ENCODE results near the gene MUC6.

MUC6 gene, protein sequence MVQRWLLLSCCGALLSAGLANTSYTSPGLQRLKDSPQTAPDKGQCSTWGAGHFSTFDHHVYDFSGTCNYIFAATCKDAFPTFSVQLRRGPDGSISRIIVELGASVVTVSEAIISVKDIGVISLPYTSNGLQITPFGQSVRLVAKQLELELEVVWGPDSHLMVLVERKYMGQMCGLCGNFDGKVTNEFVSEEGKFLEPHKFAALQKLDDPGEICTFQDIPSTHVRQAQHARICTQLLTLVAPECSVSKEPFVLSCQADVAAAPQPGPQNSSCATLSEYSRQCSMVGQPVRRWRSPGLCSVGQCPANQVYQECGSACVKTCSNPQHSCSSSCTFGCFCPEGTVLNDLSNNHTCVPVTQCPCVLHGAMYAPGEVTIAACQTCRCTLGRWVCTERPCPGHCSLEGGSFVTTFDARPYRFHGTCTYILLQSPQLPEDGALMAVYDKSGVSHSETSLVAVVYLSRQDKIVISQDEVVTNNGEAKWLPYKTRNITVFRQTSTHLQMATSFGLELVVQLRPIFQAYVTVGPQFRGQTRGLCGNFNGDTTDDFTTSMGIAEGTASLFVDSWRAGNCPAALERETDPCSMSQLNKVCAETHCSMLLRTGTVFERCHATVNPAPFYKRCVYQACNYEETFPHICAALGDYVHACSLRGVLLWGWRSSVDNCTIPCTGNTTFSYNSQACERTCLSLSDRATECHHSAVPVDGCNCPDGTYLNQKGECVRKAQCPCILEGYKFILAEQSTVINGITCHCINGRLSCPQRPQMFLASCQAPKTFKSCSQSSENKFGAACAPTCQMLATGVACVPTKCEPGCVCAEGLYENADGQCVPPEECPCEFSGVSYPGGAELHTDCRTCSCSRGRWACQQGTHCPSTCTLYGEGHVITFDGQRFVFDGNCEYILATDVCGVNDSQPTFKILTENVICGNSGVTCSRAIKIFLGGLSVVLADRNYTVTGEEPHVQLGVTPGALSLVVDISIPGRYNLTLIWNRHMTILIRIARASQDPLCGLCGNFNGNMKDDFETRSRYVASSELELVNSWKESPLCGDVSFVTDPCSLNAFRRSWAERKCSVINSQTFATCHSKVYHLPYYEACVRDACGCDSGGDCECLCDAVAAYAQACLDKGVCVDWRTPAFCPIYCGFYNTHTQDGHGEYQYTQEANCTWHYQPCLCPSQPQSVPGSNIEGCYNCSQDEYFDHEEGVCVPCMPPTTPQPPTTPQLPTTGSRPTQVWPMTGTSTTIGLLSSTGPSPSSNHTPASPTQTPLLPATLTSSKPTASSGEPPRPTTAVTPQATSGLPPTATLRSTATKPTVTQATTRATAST (N-terminal part only)

DNA sequence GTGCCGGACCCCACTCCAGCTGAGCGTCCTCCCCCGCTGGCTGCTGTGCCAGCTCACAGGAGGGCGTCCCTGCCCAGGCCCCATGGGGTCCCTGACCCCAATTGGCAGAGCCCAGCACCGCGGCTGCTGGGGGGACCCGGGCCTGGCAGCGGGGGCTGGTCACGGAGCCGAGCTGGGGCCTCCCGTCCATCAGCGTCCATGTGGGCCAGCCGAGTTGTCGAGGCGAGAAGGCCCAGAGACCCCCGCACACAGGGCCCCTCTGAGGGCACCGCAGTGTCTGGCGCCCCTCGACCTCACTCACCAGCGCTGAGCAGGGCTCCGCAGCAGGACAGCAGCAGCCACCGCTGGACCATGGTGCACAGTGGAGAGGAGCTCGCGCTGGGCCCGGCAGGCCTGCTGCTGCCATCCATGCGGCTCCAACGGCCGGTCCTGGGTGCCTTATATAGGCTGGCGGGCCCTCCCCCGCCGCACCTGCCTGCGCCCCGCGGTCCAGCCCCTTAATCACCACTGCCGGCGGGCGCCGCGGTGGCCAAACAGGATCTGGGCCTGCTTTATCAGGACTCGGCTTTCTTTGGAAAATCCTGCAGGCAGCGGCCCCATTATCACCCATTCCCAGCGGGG lies at the start of gene MUC6:
Gene MUC6 (minus strand): TSS at position 416 of the 621 bp plus-strand sequence. CDS start 63 bp downstream, at position 353.
- no peak for DNase-seq (ENCODE audit: low spot score)

DNA sequence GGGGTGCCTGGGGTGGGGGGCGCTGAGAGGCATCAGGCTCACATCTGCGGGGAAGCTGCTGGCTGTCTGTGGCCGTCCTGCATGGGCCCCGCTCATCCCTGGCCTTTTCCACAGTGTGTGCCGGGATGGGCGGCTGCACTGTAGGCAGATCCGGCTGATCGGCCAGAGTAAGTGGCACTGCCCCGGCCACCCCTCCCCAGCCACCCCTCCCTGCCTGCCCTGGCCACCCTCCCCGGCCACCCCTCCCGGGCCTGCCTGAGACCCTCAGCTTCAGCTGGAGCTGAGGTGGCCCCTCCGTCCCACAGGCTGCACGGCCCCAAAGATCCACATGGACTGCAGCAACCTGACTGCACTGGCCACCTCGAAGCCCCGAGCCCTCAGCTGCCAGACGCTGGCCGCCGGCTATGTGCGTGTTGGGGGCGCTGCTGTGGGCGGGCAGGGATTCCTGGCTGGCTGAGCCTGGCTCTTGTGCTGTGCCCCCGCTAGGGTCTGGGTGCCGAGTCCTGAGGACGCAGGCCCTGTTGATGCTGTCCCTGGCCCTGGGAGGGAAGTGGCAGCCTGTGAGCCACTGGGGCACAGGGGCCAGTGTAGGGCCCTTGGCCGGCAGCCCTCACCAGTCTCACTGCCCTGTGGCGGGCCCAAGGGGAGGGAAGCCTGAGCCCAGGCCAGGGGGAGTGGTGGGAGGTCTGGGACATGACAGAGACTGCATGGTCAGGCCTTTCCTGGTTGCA lies 49.1 kb upstream of the MUC6 start:
- no peak for DNase-seq (ENCODE audit: low spot score)

DNA sequence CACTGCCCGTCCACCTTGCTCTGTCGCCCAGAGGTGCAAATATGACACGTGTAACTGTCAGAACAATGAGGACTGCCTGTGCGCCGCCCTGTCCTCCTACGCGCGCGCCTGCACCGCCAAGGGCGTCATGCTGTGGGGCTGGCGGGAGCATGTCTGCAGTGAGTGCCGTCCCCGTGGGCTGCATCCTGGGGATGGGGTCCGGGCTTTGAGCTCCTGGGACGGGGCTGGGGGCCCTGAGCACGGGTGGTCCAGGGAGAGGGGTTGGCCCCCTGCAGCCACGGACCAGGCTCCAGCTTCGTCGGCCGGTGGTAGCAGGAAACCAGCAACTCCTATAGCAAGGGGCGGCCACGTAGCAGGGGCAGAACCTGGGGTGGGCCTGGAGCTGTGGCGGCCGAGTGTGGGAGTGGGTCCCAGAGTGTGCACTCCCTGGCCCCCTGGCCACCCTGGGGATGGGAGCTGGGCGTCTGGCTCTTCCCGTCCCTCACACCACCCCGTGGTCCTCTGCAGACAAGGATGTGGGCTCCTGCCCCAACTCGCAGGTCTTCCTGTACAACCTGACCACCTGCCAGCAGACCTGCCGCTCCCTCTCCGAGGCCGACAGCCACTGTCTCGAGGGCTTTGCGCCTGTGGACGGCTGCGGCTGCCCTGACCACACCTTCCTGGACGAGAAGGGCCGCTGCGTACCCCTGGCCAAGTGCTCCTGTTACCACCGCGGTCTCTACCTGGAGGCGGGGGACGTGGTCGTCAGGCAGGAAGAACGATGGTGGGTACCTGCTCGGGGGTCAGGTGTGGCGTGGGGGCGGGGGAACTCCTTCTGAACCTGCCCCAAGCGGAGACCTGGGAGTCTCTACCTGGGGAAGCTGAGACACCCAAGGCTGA lies 48.3 kb upstream of the MUC6 start:
- no peak for DNase-seq (ENCODE audit: low spot score)

DNA sequence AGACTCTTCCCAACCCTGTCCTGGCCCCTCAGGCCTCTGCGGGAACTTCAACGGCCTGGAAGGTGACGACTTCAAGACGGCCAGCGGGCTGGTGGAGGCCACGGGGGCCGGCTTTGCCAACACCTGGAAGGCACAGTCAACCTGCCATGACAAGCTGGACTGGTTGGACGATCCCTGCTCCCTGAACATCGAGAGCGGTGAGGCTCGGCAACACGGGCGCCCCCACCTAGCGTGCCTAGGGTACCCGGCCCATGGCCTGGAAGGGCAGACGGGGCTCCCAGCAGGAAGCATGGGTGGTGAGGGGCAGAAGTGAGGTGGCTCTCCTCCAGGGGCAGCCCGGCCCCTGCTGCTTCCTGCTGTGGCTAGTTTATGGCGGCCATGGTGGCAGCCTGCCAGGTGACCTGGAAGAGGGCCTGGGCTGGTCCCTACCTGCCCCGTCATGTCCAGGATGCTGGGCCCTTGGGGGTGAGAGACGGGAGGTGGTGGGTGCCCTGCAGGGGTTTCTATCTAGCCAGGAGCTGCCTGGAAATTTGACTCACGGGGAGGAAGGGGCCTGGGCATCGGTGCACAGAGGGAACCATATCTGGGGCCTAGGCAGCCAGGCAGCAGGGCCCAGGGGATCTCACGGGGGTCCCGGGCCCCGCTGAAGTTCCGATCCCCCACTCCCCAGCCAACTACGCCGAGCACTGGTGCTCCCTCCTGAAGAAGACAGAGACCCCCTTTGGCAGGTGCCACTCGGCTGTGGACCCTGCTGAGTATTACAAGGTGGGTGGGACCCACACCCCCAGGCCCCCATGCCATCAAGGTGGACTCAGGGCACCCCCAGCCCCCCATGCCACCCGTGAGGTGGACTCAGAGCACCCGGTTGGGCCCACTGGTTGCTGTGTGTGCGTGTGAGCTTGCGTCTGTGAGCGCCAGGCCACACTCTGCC lies 47.4 kb upstream of the MUC6 start:
- DNase-seq (ENCODE audit: low spot score), result no peak

DNA sequence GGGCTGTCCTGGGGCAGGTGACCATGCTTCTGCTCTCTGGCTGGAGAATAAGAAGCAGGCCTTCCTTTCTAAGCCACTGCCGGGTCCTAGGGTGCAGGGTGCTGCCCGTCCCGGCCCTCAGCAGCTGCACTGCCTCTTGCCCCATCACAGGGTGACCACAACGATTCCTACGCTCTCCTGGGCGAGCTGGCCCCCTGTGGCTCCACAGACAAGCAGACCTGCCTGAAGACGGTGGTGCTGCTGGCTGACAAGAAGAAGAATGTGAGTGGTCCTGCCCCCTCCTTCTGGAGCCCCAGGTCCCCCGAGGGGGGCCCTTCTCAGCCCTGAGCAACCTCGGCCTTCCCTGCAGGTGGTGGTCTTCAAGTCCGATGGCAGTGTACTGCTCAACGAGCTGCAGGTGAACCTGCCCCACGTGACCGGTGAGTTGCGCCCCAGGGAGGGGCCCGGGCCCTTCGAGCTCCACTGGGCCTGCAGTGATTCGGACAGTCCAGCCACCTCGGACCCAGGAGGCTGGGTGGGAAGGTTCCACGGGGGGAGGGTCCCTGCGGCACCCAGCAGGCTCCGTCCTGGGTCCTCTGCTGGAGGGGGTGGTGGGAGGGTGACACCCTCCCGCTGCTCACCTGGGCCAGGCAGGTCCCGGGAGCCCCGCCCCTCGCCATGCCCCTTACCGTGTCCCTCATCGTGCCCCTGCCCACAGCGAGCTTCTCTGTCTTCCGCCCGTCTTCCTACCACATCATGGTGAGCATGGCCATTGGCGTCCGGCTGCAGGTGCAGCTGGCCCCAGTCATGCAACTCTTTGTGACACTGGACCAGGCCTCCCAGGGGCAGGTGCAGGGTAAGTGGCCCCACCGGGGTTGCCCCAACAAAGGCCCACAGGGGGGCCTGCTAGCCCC lies 46.5 kb upstream of the MUC6 start:
- DNase-seq (ENCODE audit: low spot score), result no peak

DNA sequence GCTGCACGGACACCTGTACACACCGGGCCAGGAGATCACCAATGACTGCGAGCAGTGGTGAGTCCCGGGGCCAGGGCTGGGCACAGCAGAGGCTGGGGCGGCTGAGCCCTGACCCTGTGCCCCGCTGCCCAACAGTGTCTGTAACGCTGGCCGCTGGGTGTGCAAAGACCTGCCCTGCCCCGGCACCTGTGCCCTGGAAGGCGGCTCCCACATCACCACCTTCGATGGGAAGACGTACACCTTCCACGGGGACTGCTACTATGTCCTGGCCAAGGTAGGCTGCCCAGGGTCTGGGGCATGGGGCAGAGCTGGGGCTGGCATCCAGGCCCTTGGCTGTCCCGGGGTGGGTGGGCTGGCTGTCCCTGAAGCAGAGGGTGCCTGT lies 45.8 kb upstream of the MUC6 start:
- no peak for DNase-seq (ENCODE audit: low spot score)

DNA sequence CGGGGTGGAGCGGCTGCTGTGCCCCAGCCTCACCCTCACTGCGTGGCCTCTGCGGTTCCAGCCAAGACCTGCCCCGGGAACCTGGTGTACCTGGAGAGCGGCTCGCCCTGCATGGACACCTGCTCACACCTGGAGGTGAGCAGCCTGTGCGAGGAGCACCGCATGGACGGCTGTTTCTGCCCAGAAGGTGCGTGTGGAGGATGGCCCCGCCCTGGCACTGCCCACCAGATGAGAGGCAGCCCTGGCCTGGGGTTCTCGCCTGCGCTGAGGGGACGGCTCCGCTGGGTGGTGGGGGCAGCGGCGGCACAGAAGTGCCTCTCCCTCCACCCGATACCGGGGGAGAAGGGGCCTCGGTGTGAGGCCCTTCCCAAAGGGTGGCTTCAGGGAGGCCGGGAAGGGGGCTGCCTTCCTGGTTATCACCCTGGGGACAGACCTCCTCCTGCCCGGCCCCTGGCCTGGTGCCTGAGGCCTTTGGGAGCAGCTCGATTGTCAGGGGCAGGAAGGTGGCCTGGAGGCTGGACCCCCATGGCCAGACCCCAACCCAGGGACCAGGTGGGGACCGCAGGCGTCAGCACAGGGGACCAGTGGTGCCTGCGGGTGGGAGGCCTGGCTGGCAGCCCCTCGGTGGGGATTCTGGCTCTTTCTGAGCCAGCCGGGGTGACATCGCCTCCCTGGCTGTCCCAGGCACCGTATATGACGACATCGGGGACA lies 45.2 kb upstream of the MUC6 start:
- no peak for DNase-seq (ENCODE audit: low spot score)

DNA sequence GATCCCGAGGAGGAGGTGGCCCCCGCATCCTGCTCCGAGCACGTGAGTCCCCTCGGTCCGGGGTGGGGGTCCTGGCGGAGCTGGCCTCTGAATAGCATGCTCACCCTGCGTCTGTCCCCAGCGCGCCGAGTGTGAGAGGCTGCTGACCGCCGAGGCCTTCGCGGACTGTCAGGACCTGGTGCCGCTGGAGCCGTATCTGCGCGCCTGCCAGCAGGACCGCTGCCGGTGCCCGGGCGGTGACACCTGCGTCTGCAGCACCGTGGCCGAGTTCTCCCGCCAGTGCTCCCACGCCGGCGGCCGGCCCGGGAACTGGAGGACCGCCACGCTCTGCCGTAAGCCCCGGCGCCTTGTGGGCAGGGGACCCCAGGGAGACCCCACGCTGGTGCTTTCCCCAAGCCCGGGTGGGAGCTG lies 41.7 kb upstream of the MUC6 start:
- DNase-seq (ENCODE audit: low spot score), result no peak

DNA sequence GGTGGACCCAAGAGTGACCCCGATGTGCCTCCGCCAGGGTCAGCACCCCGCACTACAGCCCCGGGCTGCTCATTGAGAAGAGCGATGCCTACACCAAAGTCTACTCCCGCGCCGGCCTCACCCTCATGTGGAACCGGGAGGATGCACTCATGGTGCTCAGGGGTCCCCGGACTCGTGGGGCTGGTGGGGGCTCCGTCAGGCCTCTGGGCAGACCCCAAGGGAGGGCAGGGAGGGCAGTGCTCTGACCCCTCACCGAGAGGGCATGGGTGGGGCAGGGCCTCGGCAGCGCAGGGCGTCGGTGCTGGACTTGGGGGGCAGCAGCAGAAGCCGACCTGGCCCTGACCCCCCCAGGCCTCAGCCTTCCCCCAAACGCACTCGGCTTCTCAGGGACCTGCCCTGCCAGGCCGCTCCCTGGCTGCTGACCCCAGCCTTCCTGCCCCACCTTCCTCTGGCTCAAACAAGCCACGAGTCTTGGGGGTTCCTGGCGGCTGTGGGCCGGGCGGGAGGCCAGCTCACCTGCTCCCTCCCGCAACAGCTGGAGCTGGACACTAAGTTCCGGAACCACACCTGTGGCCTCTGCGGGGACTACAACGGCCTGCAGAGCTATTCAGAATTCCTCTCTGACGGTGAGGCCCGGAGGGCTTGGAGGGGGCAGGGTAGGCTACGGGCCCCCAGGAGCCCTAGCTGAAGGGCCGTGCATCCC lies 41.0 kb upstream of the MUC6 start:
- DNase-seq (ENCODE audit: low spot score), result no peak

DNA sequence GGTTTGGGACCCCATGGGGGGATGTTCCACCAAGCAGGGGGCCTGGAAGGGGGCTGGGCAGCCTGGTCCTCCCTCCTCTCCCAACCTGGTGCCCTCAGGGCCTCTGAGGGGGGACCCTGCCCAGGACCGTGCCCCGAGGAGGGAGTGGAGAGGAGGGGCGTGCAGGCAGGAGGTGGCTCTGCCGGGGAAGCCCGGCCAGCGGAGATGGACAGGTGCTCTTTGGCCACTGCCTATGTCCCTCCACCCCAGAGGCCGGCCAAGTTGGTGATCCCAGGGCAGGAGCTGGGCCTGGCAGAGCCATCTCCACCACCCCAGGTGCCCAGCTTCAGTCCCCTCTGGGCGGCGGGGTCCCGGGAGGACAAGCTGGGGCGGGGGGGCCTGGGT lies 40.5 kb upstream of the MUC6 start:
- no peak for DNase-seq (ENCODE audit: low spot score)

DNA sequence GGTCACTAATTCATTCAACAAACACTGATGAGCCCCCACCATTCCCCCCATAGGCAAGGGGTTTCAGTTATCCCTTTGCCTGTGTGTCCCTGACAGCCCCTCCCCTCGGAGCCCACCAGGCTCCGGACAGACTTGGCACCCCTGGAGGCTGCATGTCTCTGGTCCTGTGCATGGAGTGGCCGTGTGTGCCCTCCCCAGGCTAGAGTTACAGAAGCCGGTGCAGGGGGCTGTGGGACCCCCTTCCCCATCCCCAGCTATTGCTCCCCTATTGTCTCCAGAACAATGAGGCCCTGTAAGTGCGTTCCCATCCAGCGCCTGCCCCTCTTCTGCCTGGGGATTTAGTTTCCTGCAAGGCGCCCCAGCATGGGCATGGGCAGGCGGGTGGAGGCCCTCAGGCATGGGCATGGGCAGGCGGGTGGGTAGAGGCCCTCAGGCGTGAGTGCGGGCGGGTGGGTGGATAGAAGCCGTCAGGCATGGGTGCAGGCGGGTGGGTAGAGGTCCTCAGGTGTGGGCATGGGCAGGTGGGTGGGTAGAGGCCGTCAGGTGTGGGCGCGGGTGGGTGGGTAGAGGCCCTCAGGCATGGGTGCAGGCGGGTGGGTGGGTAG lies 39.6 kb upstream of the MUC6 start:
- no peak for DNase-seq (ENCODE audit: low spot score)

DNA sequence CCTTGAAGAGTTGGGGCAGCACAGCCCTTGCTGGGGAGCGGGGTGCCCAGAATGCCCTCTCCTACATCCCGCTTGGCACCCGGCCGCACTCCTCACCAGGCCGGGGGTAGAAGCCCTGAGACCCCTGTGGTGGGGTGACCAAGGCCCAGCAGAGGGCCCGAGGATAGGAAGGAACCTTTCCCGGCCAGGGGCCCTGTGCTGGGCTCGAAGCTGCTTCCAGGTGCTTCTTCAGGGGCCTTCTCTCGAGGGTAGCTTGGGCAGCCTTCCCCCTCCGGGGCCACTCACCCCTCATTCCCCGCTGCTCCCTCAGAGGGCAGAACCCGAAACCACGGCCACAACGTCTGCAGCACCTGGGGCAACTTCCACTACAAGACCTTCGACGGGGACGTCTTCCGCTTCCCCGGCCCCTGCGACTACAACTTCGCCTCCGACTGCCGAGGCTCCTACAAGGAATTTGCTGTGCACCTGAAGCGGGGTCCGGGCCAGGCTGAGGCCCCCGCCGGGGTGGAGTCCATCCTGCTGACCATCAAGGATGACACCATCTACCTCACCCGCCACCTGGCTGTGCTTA lies 38.9 kb upstream of the MUC6 start:
- DNase-seq (ENCODE audit: low spot score), result no peak

DNA sequence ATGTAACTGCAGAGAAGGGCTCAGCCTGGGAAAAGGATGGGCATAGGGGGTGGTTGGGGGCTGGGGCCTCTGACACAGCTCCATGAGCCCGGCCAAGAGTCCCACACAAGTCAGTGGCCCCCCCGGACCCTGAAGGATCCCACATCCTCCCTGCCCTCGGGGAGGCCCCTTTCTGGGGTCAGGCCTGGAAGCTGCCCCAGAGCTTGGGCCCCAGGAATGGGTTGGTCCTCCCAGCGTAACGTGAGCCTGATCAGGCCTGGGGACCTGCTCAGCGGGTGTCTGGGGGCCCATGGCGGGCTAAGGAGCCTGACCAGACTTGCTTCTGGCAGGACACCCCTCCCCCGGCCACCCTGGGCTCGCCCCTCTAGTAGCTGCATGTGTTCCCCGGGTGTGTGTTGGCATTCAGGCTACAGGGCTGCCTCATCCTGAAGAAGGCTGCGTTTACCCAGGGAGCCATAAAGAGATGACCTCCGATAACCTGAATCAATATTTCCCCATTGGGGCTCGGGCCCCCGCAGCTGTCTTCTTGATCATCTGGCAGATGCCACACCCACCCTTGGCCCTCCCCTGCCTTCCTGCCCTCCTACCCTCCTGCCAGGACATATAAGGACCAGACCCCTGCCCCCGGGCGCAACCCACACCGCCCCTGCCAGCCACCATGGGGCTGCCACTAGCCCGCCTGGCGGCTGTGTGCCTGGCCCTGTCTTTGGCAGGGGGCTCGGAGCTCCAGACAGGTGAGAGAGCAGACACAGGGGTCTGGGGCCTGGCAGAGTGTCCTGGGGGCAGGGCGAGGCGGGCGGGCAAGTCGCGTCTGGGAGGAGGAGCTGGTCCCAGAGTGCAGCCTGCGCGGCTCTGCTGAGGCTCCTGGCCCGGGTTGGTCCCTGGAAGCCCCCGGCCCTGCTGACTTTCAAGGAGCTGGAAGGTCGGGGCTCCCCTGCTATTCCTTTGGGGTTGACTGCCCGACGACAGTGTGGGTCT lies 38.0 kb upstream of the MUC6 start, which contains the start of gene MUC2:
Gene MUC2 (plus strand): TSS at position 631 of the 978 bp plus-strand sequence.
- DNase-seq (ENCODE audit: low spot score), result no peak

DNA sequence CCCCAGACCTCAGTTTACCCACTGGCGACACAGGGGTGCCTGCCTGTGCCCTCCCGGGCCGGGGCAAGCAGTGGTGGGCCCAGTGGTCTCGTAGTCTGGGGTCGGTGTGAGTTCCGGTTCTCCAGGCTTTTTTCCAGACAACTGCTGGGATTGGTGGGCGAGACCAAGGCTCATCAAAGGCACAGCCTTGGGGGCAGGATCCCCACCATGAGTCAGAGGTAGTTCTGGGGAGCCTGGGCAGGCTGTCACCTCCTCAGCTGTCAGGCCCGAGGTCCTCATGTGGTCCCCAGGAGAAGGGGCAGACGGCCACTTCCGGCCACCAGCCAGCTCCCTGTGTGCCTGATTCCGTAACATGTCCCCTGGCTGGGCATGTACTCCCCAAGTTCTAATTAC lies 37.3 kb upstream of the MUC6 start:
- DNase-seq (ENCODE audit: low spot score), result no peak
